Measurements from ENCODE around the gene GNG4.

Gene GNG4

DNA sequence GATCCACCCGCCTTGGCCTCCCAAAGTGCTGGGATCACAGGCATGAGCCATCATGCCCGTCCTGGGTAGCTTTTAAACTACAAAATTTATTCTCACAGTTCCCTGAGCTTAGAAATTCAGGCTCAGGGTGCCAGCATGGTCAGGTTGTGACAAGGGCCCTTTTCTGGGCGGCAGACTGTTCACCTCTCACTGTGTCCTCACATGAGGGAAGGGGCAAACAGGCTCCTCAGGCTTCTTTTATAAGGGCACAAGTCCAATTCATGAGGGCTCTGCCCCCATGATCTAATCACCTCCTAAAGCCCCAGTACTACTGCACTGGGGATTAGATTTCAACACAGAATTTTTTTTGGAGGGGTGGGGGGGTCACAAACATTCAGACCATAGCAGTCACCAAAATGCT is 36.8 kb downstream of the GNG4 start:
- TF ChIP-seq, protein P1, sequence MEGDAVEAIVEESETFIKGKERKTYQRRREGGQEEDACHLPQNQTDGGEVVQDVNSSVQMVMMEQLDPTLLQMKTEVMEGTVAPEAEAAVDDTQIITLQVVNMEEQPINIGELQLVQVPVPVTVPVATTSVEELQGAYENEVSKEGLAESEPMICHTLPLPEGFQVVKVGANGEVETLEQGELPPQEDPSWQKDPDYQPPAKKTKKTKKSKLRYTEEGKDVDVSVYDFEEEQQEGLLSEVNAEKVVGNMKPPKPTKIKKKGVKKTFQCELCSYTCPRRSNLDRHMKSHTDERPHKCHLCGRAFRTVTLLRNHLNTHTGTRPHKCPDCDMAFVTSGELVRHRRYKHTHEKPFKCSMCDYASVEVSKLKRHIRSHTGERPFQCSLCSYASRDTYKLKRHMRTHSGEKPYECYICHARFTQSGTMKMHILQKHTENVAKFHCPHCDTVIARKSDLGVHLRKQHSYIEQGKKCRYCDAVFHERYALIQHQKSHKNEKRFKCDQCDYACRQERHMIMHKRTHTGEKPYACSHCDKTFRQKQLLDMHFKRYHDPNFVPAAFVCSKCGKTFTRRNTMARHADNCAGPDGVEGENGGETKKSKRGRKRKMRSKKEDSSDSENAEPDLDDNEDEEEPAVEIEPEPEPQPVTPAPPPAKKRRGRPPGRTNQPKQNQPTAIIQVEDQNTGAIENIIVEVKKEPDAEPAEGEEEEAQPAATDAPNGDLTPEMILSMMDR (IDR thresholded peaks at IDR 0.05; ENCODE audit: low read depth, low read length), result no peak
- no peak overlapping the region for H3K4me3 ChIP-seq (ENCODE audit: low read depth, low read length)

DNA sequence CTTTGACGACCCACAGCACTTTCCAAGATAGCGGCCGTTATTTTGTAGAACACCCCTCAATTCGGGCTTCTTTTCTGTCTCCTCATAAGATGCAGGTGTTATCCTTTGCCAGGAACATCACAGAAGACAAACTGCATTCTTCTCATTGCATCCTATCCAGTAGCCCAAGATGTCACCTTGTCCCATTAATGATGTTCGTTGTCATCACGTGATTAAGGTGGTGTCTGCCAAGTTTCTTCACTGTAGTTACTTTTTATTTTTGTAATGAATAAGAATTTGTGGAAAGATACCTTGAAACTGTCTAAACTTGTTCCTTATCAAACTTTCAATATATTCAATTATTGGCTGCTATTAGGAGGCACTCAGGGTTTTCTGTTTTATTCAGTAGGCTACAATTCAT is 39.4 kb downstream of the GNG4 start:
- TF ChIP-seq, protein P1 (IDR thresholded peaks at IDR 0.05; ENCODE audit: low read depth, low read length), result no peak
- H3K4me3 ChIP-seq (ENCODE audit: low read depth, low read length), result no peak overlapping the region

DNA sequence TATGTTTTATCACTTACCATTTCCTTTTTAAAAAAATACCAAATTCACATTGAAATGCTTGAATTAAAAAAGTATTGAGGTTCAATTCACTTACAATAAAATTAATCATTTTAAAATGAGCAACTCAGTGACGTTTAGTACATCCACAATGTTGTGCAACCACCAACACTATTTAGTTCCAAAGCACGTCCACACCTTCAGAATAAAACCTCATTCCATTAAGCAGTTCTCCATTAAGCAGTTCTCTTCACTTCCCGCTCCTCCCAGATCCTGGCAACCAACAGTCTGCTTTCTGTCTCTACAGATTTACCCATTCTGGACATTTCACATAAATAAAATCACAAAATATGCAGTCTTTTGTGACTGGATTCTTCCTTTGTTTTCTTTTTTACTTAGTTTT is 41.3 kb downstream of the GNG4 start:
- no peak overlapping the region for H3K4me3 ChIP-seq (ENCODE audit: low read depth, low read length)
- TF ChIP-seq, protein P1 (IDR thresholded peaks at IDR 0.05; ENCODE audit: low read depth, low read length), result no peak

DNA sequence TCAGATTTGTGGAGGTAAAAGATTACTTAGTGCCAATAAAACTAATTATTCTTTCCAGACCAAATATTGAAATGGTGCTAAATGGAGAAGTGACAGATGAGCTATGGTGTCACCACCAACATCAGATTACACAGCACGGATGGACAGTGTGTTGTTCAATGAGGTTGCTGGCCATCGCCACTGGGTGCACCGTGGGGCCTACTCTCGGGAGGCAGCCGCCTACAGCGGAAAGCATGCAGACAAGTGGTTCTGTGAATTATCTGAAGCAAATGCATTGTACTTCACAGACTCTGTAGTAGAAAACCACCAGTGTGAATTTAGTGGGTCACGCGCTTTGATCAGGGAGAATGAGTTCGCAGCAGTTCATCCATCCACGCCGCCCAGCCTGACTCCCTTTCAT is 42.3 kb downstream of the GNG4 start:
- TF ChIP-seq, protein P1 (IDR thresholded peaks at IDR 0.05; ENCODE audit: low read depth, low read length), result no peak
- H3K4me3 ChIP-seq (ENCODE audit: low read depth, low read length), result no peak overlapping the region

DNA sequence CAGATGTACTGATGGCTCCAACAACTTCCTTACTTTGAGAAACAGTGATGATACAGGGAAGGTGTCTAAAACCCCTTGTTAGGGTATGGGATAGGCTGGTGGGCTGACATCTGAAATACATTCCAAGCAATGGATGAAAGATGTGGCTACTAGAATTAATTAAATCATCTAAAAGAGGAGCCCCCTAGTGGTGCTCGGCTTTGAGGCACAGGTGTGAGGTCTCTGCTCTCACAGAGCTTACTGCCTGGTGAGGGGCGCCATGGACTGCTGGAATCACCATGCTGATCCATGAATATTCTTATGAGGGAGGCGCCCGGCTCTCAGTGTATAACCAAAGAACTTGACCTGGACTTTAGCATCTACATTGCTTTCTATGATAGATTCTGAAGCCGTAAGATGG is 48.5 kb downstream of the GNG4 start:
- no peak overlapping the region for H3K4me3 ChIP-seq (ENCODE audit: low read depth, low read length)

DNA sequence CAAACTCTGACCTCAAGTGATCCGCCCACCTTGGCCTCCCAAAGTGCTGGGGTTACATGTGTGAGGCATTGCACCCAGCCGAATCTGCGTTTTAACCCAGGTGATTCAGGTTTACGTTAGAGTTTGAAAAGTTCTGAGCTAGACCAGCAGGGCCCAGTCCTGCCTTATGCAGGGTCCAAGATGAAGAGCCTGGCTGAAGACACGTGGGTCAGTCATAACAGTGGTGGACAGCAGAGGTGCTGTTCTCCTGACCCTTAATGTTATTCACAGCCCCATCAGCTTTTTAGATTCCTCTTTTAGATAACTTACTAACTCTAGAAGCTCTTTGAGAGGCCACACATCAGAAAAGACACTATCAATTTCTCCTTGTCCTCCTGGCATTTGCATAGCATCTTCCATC is 50.0 kb downstream of the GNG4 start:
- H3K4me3 ChIP-seq (ENCODE audit: low read depth, low read length), result no peak overlapping the region
- TF ChIP-seq, protein P1 (IDR thresholded peaks at IDR 0.05; ENCODE audit: low read depth, low read length), result no peak

More for the DNA sequence above, 48.5 kb downstream of the GNG4 start:
- TF ChIP-seq, protein P1 (IDR thresholded peaks at IDR 0.05; ENCODE audit: low read depth, low read length), result peak; percentile 48

DNA sequence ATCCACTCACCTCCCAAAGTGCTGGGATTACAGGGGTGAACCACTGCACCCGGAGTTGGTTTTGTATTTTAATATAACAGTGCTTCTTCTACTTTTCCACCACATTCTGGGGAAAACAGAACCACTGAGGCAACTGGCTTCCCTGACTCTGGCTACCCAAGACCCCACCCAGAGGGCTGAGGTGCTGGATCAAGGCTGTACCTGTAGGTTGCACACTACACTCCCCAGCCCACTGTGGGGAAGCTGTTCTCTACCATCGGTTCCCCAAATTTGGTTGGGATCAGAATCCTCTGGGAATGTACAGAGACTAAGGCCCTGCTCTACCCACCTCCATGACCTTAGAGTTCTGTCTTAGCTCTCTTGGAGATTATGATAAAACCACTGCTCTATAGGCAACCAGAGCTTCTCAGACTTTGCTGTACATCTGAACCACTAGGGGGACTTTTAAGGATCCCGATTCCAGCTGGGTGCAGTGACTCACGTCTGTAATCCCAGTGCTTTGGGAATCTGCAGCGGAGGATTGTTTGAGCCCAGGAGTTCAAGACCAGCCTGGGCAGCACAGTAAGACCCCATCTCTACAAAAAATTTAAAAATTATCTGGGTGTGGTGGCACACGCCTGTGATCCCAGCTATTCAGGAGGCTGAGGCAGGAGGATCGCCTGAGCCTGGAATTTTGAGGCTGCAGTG is 51.6 kb downstream of the GNG4 start:
- TF ChIP-seq, protein P1 (IDR thresholded peaks at IDR 0.05; ENCODE audit: low read depth, low read length), result peak; percentile 42

More for the DNA sequence above, 51.6 kb downstream of the GNG4 start:
- no peak overlapping the region for H3K4me3 ChIP-seq (ENCODE audit: low read depth, low read length)

Measured in WI38 (cell line).